Measurements from ENCODE around the gene SMAD7.

Gene SMAD7

DNA sequence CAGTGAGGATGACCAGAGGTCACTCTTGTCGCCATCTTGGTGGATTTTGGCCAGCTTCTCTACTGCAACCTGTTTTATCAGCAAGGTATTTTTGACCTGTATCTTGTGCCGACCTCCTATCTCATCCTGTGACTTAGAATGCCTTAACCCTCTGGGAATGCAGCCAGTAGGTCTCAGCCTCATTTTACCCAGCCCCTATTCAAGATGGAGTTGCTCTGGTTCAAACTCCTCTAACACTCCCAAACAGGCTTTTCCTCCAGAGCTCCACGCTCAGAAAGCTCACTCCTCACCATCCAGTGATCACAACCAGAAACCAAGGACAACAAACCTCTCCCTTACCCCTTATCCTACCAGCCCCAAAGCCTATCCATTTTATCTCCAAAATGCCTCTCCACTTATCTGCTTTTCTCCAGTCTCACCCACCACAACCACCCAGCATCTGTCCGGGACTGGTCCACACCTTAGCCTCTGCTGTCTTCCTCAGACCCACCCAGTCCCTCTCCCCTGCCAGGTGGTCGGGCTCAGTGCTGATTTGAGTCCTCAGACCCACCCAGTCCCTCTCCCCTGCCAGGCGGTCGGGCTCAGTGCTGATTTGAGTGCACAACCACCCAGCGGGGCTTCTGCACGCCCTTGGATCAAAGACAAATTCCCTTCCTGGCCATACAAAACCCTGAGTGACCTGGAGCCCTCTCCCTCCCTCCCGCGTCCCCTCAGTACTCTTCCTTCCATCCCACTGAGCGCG is 11.7 kb upstream of the SMAD7 start:
- in situ Hi-C loops (cut with MboI; ENCODE audit: low sequenced_read_pairs): no loop called here

DNA sequence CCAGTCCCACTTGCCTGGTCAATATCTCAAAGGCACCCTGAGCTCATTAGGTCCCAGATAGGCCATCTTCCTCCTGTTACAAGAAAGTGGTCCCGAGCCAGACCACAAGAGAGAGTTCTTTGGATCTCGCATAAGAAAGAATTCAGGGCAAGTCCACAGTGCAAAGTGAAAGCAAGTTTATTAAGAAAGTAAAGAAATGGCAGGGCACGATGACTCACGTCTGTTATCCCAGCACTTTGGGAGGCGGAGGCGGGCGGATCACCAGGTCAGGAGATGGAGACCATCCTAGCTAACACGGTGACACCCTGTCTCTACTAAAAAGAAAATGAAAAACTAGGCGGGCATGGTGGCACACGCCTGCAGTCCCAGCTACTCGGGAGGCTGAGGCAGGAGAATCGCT is 10.8 kb upstream of the SMAD7 start:
- in situ Hi-C loops (cut with MboI; ENCODE audit: low sequenced_read_pairs): no loop called here

- in situ Hi-C loops (cut with MboI; ENCODE audit: low sequenced_read_pairs): no loop called here
Measured at GRCh38 chr18:48959921-48960920, 9.5 kb upstream of the SMAD7 start.

DNA sequence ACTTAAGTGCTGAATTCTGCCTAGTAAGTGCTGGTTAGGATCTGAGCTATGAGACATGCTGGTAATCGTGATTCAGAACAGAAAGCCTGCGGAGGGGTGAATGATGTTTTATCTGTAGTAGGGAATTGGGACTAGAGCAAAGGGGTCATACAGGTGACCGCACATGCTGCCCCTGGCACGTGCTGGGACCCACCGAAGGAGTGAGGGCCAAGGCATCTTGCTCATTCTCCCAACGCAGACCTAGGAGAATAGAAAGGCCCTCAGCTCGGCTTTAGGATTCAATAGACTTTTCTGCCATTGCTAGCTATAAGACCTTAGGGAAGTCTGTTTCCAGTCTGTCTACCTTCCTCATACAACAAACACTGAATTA is 8.8 kb upstream of the SMAD7 start:
- in situ Hi-C loops (cut with MboI; ENCODE audit: low sequenced_read_pairs): no loop called here

DNA sequence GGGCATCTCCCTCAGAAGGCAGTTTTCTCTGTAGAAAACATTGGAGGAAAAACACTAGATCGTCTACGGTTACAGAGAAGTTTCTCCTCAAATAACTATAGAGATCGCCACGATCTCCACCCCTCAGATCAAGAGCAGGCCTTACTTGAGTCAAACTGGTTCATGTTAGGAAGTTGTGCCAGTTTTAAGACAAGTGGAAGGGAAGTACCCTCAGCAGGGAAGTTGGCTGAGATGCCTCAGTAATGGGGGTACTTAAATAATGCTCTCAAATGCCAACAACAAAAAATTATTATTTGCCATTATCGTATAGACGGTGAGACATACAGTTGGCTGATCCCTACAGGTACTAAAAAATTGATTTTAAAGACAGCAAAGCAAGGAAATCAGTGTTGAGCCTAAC is 8.2 kb upstream of the SMAD7 start:
- in situ Hi-C loops (cut with MboI; ENCODE audit: low sequenced_read_pairs): no loop called here

DNA sequence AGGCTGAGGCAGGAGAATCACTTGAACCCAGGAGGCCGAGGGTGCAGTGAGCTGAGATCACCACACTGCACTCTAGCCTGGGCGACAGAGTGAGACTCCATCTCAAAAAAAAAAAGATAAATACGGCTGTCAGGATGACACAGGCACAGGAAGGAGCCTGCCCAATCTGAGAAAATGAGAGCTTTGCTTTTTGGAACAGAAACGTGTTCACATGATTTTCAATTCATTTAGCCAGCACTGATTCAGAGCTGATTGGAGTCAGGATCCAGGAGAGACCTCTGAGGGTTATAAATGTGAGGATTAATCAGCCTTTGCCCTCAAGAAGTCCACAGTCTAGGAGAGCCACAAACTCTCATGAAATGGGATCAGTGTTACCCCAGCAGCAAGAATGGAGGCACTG is 6.9 kb upstream of the SMAD7 start:
- in situ Hi-C loops (cut with MboI; ENCODE audit: low sequenced_read_pairs): no loop called here

GRCh38 chr18:48957136-48957535 is 6.4 kb upstream of the SMAD7 start:
- in situ Hi-C loops (cut with MboI; ENCODE audit: low sequenced_read_pairs): no loop called here

GRCh38 chr18:48956356-48956755 is 5.6 kb upstream of the SMAD7 start:
- in situ Hi-C loops (cut with MboI; ENCODE audit: low sequenced_read_pairs): no loop called here

GRCh38 chr18:48955830-48956261 is 5.1 kb upstream of the SMAD7 start:
- in situ Hi-C loops (cut with MboI; ENCODE audit: low sequenced_read_pairs): no loop called here

- in situ Hi-C loops (cut with MboI; ENCODE audit: low sequenced_read_pairs): no loop called here
Measured at GRCh38 chr18:48954886-48955819, 4.4 kb upstream of the SMAD7 start.

DNA sequence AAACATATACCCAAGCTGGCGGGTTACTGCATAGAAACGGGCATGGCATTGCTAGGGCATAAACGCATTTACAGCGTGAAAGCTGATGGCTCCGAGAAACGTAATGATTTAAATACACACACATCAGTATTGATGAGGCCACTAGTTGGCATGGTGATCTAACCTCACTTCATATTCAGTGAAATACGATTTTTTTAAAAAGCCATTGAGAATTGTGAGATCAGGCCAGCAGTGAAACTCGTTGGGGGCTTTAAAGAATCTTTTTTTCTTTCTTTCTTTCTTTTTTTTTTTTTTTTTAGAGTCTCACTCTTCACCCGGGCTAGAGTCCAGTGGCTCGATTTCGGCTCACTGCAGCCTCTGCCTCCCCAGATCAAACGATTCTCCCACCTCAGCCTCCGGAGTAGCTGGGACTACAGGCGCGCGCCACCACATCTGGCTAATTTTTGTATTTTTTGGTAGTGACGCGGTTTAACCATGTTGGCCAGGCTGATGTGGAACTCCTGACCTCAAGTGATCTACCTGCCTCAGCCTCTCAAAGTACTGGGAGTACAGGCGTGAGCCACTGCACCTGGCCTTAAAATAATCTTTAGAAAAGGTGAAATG is 2.4 kb upstream of the SMAD7 start:
- in situ Hi-C loops (cut with MboI; ENCODE audit: low sequenced_read_pairs): no loop called here

- in situ Hi-C loops (cut with MboI; ENCODE audit: low sequenced_read_pairs): no loop called here
Measured at GRCh38 chr18:48952287-48953103, 1.7 kb upstream of the SMAD7 start.

DNA sequence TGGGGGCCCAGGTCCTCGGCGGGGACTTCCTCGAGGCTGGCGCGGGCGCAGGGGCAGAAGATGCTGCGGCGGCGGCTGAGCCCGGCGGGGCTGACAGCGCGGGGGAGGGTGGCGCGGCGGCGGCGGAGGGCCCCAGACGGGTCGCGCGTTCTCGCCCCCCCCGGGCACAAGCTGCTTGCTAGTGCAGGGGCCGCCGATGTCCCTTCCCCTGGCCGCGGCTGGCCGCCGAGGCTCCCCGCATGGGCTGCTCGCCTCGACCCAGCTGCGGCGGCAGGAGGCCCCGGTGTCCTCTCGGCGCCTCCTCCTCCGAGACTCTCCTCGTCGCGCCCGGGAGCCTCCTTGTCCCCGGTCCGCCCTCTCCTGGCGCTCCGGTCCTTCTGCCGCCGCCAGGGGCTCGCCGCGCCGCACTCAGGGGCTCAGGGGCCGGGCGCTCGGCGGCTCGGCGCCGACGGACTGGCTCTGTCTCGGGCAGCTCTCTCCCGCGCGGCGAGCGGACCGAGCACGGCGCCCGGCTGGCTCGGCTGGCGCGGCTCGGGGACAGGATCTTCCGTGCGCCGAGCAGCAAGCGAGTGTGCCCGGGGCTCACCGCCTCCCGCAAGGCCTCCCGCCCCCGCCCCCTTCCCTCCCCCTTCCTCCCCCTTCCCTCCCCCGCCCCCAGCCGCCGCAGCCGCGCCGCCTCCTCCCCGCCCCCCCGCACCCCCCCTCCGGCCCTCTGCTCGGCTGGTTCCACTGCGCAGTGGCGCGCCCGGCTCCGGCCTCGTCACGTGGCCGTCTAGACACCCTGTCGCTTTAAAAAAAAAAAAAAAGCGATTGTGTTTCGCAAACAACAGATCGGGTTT is 902 bp upstream of the SMAD7 start:
- in situ Hi-C loops (cut with MboI; ENCODE audit: low sequenced_read_pairs): no loop called here

DNA sequence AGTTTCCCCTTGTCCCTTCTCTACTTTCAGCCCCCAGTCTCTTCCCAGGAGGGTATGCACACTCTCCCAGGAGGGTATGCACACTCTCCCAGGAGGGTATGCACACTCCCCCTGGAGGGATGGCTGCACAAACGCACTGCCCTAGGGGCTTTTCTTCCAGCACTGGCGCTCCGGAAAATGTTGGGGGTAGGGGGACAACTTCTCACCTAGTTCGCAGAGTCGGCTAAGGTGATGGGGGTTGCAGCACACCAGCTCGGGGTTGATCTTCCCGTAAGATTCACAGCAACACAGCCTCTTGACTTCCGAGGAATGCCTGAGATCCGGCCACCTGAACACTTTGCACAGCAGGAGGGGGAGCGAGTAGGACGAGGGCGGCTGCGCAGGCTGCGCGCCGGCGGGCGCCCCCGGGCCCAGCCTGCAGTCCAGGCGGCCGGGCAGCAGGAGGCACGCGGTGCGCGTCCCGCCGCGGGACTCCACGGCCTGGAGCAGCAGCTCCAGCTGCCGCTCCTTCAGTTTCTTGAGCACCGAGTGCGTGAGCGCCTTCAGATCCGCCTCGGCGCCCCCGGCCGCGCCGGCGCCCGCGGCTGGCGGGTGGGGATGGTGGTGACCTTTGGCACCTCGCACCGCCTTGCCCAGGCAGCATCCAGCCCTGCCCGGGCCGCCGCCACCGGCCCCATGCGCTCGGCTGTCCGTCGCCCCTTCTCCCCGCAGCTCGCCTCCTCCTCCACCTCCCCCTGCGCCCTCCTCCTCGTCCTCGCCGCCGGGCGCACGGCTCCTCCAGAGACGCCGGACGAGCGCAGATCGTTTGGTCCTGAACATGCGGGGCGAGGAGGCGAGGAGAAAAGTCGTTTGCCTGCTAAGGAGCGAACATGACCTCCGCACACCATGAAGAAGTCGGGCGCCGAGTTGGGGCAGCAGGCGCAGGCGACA is 894 bp downstream of the SMAD7 start:
- in situ Hi-C loops (cut with MboI; ENCODE audit: low sequenced_read_pairs): no loop called here

- in situ Hi-C loops (cut with MboI; ENCODE audit: low sequenced_read_pairs): no loop called here
Measured at GRCh38 chr18:48949050-48949605, 1.6 kb downstream of the SMAD7 start.

DNA sequence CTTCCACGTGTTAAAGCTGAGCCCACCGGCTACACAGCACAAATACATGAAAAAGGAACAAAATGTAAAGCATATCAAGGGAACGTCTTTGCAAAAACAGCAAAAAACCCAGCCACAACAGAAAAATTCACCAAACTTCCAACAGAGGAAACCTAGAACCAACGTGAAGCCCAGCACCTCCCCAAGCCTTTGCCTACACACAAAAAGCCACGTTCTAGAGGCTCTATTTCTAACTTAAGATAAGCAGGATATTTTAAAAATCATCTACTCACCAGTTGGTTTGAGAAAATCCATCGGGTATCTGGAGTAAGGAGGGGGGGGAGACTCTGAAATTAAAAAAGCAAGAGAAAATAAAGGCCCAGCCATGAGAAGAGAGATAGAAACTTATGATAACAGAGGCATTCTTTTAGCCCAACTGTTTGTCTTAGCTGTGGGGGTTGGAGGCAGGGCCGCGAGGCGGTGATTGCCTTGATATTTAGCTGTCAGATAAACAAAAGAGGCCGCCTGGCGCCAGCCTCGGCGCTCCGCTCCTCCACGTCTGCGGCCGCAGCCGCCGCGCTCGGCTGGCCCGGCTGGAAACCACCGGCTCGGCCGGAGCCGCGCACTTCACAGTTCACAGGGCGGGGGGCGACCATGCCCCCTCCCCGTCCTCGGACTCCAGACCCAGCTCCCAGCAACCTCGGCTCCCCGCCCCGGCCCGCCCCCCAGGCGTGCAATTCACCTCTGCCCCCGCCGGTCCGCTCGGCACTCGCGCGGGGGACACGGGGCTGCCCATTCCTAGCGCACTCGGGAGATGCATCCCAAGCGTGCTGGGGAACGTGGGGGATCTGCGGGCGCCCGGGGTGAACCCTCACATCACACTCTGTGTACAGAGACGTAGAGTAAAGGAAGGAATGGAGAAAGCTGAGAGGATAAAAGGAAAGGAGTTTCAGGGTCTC is 2.4 kb downstream of the SMAD7 start:
- in situ Hi-C loops (cut with MboI; ENCODE audit: low sequenced_read_pairs): no loop called here
